Muscle of leg (tissue), 16 donors: ENCODE results near the gene POU4F3. TPM values are rescaled to one million over a fixed set of nuclear protein-coding genes. Genes with fewer than 3 reads are reported as not detected.
A peak's percentile ranks its signal among the peaks of the same experiment; 100 is the strongest.
"Not testable (repeated sequence)": the region's sequence is repeated elsewhere in the genome, so short reads cannot be mapped to it uniquely, and the experiment has no call there.

Experiments used
- DNase-seq: peaks from one replicate; pipeline ENCODE4 v3.0.0; 2013
- H3K27ac ChIP-seq: one replicate; pipeline ENCODE4 v1.5.1; 2013; ENCODE audit warnings: mild to moderate bottlenecking, low read length, control low read depth
- H3K27me3 ChIP-seq: one replicate; pipeline ENCODE4 v1.6.1; 2013; ENCODE audit warnings: low read length; ENCODE audit not compliant: control insufficient read depth, insufficient read depth
- H3K36me3 ChIP-seq: one replicate; pipeline ENCODE4 v1.6.1; 2013; ENCODE audit warnings: low read length; ENCODE audit not compliant: control insufficient read depth, insufficient read depth
- H3K4me1 ChIP-seq: one replicate; pipeline ENCODE4 v1.6.1; 2013; ENCODE audit warnings: low read length; ENCODE audit not compliant: control insufficient read depth, insufficient read depth
- H3K4me3 ChIP-seq: one replicate; pipeline ENCODE4 v1.5.1; 2013; ENCODE audit warnings: low read length, control low read depth
- H3K9me3 ChIP-seq: replicated peaks from 2 replicates; pipeline ENCODE4 v1.6.1; 2013; ENCODE audit warnings: low read depth, low read length; ENCODE audit not compliant: control insufficient read depth
- WGBS: methylation state at CpG from one replicate; pipeline ENCODE4 v1.1.5; 2013; ENCODE audit warnings: missing lambda C conversion rate; ENCODE audit not compliant: insufficient coverage; 5-methylcytosine and 5-hydroxymethylcytosine counted together
- long read RNA-seq, 11 donors: transcript quantifications; one replicate each; lab custom pipeline, GENCODE V29; 2026
- polyA plus RNA-seq, 8 donors: library from polyadenylated mRNA; unstranded; fragments of 120-200 nt; gene quantifications; one replicate each; pipeline versions ENCODE4 v1.2.1 to v1.2.3, GENCODE V29; 2013; ENCODE audit warnings: inconsistent platforms in 1 of 8, low replicate concordance in 1 of 8; ENCODE audit not compliant: insufficient read length in 8 of 8, insufficient read depth in 1 of 8
- total RNA-seq: library from RNA; stranded (reverse); fragments of 120-200 nt; gene quantifications from one replicate; pipeline ENCODE4 v1.2.4, GENCODE V29; 2013

The POU4F3 gene
- total RNA-seq (0.04 TPM), polyA plus RNA-seq (under 1 TPM in 6 of 8 donors, not detected in 2; 0.06 to 0.12 (median 0.08) TPM)
- long read RNA-seq, donor 1 = 0 reads
- long read RNA-seq, donor 2 = 0 reads
- long read RNA-seq, donor 3 = 0 reads
- long read RNA-seq, donor 4 = 0 reads
- long read RNA-seq, donor 5 = 0 reads
- long read RNA-seq, donor 6 = 0 reads
- long read RNA-seq, donor 7 = 0 reads
- long read RNA-seq, donor 8 = 0 reads
- long read RNA-seq, donor 9 = 0 reads
- long read RNA-seq, donor 10 = 0 reads
- long read RNA-seq, donor 11 = 0 reads

- Histone ChIP-seq H3K4me1 (peaks cover 5% of the 10 kb centered on the region), H3K4me3 (no peak within 1 kb of the TSS), H3K9me3 (no peaks in the 10 kb centered on the region), H3K27ac (no peak within 1 kb of the TSS), H3K36me3 (no peaks in the 10 kb centered on the region), H3K27me3 (peaks cover 92% of the 10 kb centered on the region)
- WGBS = under 1% methylated on average over 54 of the region's 70 CpGs
- DNase-seq = no peak
Observed at GRCh38 chr5:146338774-146339714, at the start of gene POU4F3. TSS of gene POU4F3 (plus strand) at chr5:146338839. CDS start at chr5:146339113, 274 bp downstream.

GRCh38 chr5:146290318-146290717 is 48.3 kb upstream of the POU4F3 start:
- no peaks in the 10 kb centered on the region for H3K9me3 ChIP-seq
- H3K27ac ChIP-seq = no peak overlapping the region
- H3K4me3 ChIP-seq = no peak overlapping the region
- no CpG with 5 or more reads among the region's 2 CpGs for WGBS
- no peaks in the 10 kb centered on the region for H3K4me1 ChIP-seq
- no peaks in the 10 kb centered on the region for H3K27me3 ChIP-seq
- DNase-seq = no peak
- peaks cover 3% of the 10 kb centered on the region for H3K36me3 ChIP-seq

GRCh38 chr5:146291421-146292074 is 47.1 kb upstream of the POU4F3 start:
- no peak overlapping the region for H3K27ac ChIP-seq
- H3K9me3 ChIP-seq = no peaks in the 10 kb centered on the region
- no CpG with 5 or more reads among the region's 5 CpGs for WGBS
- peak; percentile 48 for DNase-seq
- H3K4me1 ChIP-seq = no peaks in the 10 kb centered on the region
- H3K4me3 ChIP-seq = no peak overlapping the region
- H3K36me3 ChIP-seq = peaks cover 3% of the 10 kb centered on the region
- no peaks in the 10 kb centered on the region for H3K27me3 ChIP-seq

GRCh38 chr5:146296245-146296644 is 42.4 kb upstream of the POU4F3 start:
- DNase-seq = no peak
- Histone ChIP-seq H3K9me3 (no peaks in the 10 kb centered on the region), H3K27ac (no peak overlapping the region), H3K36me3 (no peaks in the 10 kb centered on the region), H3K27me3 (no peaks in the 10 kb centered on the region), H3K4me1 (no peaks in the 10 kb centered on the region), H3K4me3 (no peak overlapping the region)
- WGBS = 95% methylated on average over 2 of the region's 7 CpGs

- WGBS = no CpG with 5 or more reads among the region's 3 CpGs
- H3K27me3 ChIP-seq = not testable (repeated sequence)
Observed at GRCh38 chr5:146298920-146299319, 39.7 kb upstream of the POU4F3 start.

GRCh38 chr5:146301626-146302025 is 37.0 kb upstream of the POU4F3 start:
- no peak for DNase-seq

More at GRCh38 chr5:146298920-146299319, 39.7 kb upstream of the POU4F3 start:
- not testable (repeated sequence) for H3K36me3 ChIP-seq, H3K9me3 ChIP-seq, H3K4me1 ChIP-seq, DNase-seq, H3K27ac ChIP-seq, H3K4me3 ChIP-seq

GRCh38 chr5:146302406-146302805 is 36.2 kb upstream of the POU4F3 start:
- no CpG with 5 or more reads among the region's 1 CpG for WGBS
- no peaks in the 10 kb centered on the region for H3K4me1 ChIP-seq
- H3K36me3 ChIP-seq = no peaks in the 10 kb centered on the region
- no peak overlapping the region for H3K4me3 ChIP-seq
- H3K27me3 ChIP-seq = peaks cover 2% of the 10 kb centered on the region
- no peak overlapping the region for H3K27ac ChIP-seq
- no peak for DNase-seq
- H3K9me3 ChIP-seq = no peaks in the 10 kb centered on the region

More at GRCh38 chr5:146301626-146302025, 37.0 kb upstream of the POU4F3 start:
- H3K36me3 ChIP-seq = no peaks in the 10 kb centered on the region
- H3K27me3 ChIP-seq = peaks cover 2% of the 10 kb centered on the region
- H3K4me1 ChIP-seq = no peaks in the 10 kb centered on the region
- WGBS = 67% methylated on average over 2 of the region's 2 CpGs
- no peaks in the 10 kb centered on the region for H3K9me3 ChIP-seq
- no peak overlapping the region for H3K27ac ChIP-seq
- no peak overlapping the region for H3K4me3 ChIP-seq

- Histone ChIP-seq H3K36me3 (no peaks in the 10 kb centered on the region), H3K4me3 (no peak overlapping the region), H3K4me1 (no peaks in the 10 kb centered on the region), H3K9me3 (no peaks in the 10 kb centered on the region), H3K27me3 (peaks cover 2% of the 10 kb centered on the region), H3K27ac (no peak overlapping the region)
- no CpG with 5 or more reads among the region's 1 CpG for WGBS
- DNase-seq = no peak
Observed at GRCh38 chr5:146306838-146307237, 31.8 kb upstream of the POU4F3 start.

- no peaks in the 10 kb centered on the region for H3K4me1 ChIP-seq
- no peaks in the 10 kb centered on the region for H3K9me3 ChIP-seq
- DNase-seq = no peak
- WGBS = no CpG with 5 or more reads among the region's 2 CpGs
- no peak overlapping the region for H3K27ac ChIP-seq
- no peaks in the 10 kb centered on the region for H3K27me3 ChIP-seq
- H3K4me3 ChIP-seq = no peak overlapping the region
- no peaks in the 10 kb centered on the region for H3K36me3 ChIP-seq
Observed at GRCh38 chr5:146307796-146308195, 30.8 kb upstream of the POU4F3 start.

- Histone ChIP-seq H3K4me3 (no peak overlapping the region), H3K27ac (no peak overlapping the region), H3K36me3 (no peaks in the 10 kb centered on the region), H3K9me3 (no peaks in the 10 kb centered on the region), H3K27me3 (peaks cover 2% of the 10 kb centered on the region), H3K4me1 (no peaks in the 10 kb centered on the region)
- no peak for DNase-seq
Observed at GRCh38 chr5:146310540-146310939, 28.1 kb upstream of the POU4F3 start.
